K562 (cell line): Measurements from ENCODE around the gene RIMKLA.

Experiments used
- BHLHE40 ChIP-seq: IDR thresholded peaks from 2 replicates; pipeline ENCODE4 v1.6.1; 2011; ENCODE audit warnings: low read length, improper control_type of control experiment
- MAZ ChIP-seq, 2 experiments: fragments of 450-650 bp in 1 of 2; sonication (generic) in 1 of 2; formaldehyde crosslinking; IDR thresholded peaks in 1 of 2; conservative IDR thresholded peaks in 1 of 2; 2 replicates each; pipeline versions ENCODE4 v1.4.0 to v1.5.0; 2020; ENCODE audit warnings: mild to moderate bottlenecking in 1 of 2, missing genetic modification reagents in 1 of 2
- MXI1 ChIP-seq: IDR thresholded peaks from 2 replicates; pipeline ENCODE4 v1.6.1; 2011; ENCODE audit warnings: low read depth, mild to moderate bottlenecking, improper control_type of control experiment, low read length
- NR3C1 ChIP-seq: sonication (generic); formaldehyde crosslinking; IDR thresholded peaks from 2 replicates; pipeline ENCODE4 v1.8.1; 2022; ENCODE audit warnings: missing genetic modification reagents

GRCh38 chr1:42417166-42417565 is 36.6 kb downstream of the RIMKLA start:
- TF ChIP-seq NR3C1 (CRISPR knock-in tag) (no peak), BHLHE40 (no peak), MAZ (CRISPR knock-in tag; conservative IDR thresholded peaks at IDR 0.05 in 1 of 2, IDR thresholded peaks at IDR 0.05 in 1 of 2) (no peak), MXI1 (no peak)
